HepG2 (cell line): ENCODE data around the gene NKAIN2. TPM values are rescaled to one million over a fixed set of nuclear protein-coding genes. Genes with fewer than 3 reads are reported as not detected.

Experiments used
- ATAC-seq: fragments of 200-7000 bp; cut with Tn5 transposase; 3 replicates; pipeline ENCODE4 v1.9.1; 2020; ENCODE audit warnings: mild to moderate bottlenecking, moderate library complexity
- BruUV-seq: library from RNA; stranded (reverse); fragments of 400-500 nt; replicated peaks from 2 replicates; lab custom pipeline; 2021; lab: Mats Ljungman, UMichigan
- CTCF ChIA-PET: fragments of 300-600 bp; formaldehyde crosslinking; extraction: SDS; loops from one replicate; lab custom pipeline; 2021; ENCODE audit warnings: low total read pairs, inconsistent platforms, low intra/inter-chr PET ratio; lab: Yijun Ruan, JAX
- POLR2A ChIA-PET: fragments of 350-600 bp; sonication (Branson Sonifier 250); formaldehyde crosslinking; loops from one replicate; lab custom pipeline; 2020; ENCODE audit warnings: antibody characterized with exemption, inconsistent platforms; lab: Yijun Ruan, JAX
- DNase-seq: peaks from one replicate; pipeline ENCODE4 v3.0.0-alpha.2; 2015; ENCODE audit warnings: low spot score
- FAIRE-seq: peaks from 3 replicates; lab custom pipeline; 2011; peaks lifted over from hg19 to GRCh38; lab: Jason Lieb, UNC
- H2AFZ ChIP-seq: one replicate; pipeline ENCODE4 v1.6.1; 2011; ENCODE audit warnings: low read length, inconsistent platforms
- H3K27ac ChIP-seq: fragments of 300-600 bp; 3 replicates; pipeline ENCODE4 v1.8.0; 2011; ENCODE audit warnings: mixed run types, mild to moderate bottlenecking, mixed read lengths, low read length, inconsistent platforms; ENCODE audit not compliant: insufficient read depth; ENCODE audit errors: extremely low read length
- H3K27me3 ChIP-seq, 2 experiments: fragments of 200-600 bp in 1 of 2; 2 replicates in 1 of 2; 3 replicates in 1 of 2; pipeline versions ENCODE4 v1.6.0 to v1.8.0; 2011; ENCODE audit warnings: low read length in 2 of 2, mild to moderate bottlenecking in 2 of 2, moderate library complexity in 2 of 2, inconsistent platforms in 1 of 2; ENCODE audit not compliant: insufficient read depth in 2 of 2, control insufficient read depth in 1 of 2
- H3K36me3 ChIP-seq, 2 experiments: fragments of 200-600 bp in 1 of 2; replicated peaks in 1 of 2; 2 replicates in 1 of 2; 3 replicates in 1 of 2; pipeline versions ENCODE4 v1.5.1 to v1.8.0; 2011; ENCODE audit warnings: low read length in 2 of 2, inconsistent platforms in 1 of 2; ENCODE audit not compliant: insufficient read depth in 2 of 2, control insufficient read depth in 1 of 2
- H3K4me1 ChIP-seq: 2 replicates; pipeline ENCODE4 v1.5.1; 2012; ENCODE audit warnings: low read length, inconsistent platforms; ENCODE audit not compliant: insufficient read depth
- H3K4me2 ChIP-seq: 2 replicates; pipeline ENCODE4 v1.6.0; 2011; ENCODE audit warnings: low read depth, low read length, inconsistent platforms
- H3K4me3 ChIP-seq, 3 experiments: fragments of 200-600 bp in 1 of 3; sonication (generic), shearing (Covaris generic) in 1 of 3; replicated peaks in 1 of 3; 2 replicates each; pipeline ENCODE4 v1.5.1; 2011 to 2016; ENCODE audit warnings: low read length in 3 of 3, inconsistent platforms in 2 of 3, low read depth in 2 of 3, mild to moderate bottlenecking in 2 of 3, control low read depth in 1 of 3, mixed read lengths in 1 of 3; ENCODE audit not compliant: insufficient read depth in 1 of 3
- H3K79me2 ChIP-seq: one replicate; pipeline ENCODE4 v1.6.1; 2011; ENCODE audit warnings: low read length, inconsistent platforms; ENCODE audit not compliant: insufficient read depth
- H3K9ac ChIP-seq: 2 replicates; pipeline ENCODE4 v1.6.0; 2011; ENCODE audit warnings: mild to moderate bottlenecking, low read depth, low read length, inconsistent platforms; ENCODE audit not compliant: insufficient read depth
- H3K9me3 ChIP-seq: 2 replicates; pipeline ENCODE4 v1.5.1; 2012; ENCODE audit warnings: mild to moderate bottlenecking, low read length
- H4K20me1 ChIP-seq: 2 replicates; pipeline ENCODE4 v1.6.0; 2011; ENCODE audit warnings: inconsistent platforms, mild to moderate bottlenecking, low read length, moderate library complexity; ENCODE audit not compliant: insufficient read depth
- ATM ChIP-seq: fragments of 450-650 bp; IDR thresholded peaks from 2 replicates; pipeline ENCODE4 v1.7.1; 2017; ENCODE audit warnings: mild to moderate bottlenecking, borderline replicate concordance
- EP300 ChIP-seq, 3 experiments: sonication (generic) in 1 of 3; formaldehyde crosslinking in 1 of 3; IDR thresholded peaks; 2 replicates each; pipeline versions ENCODE4 v1.5.1 to v1.6.1; 2011 to 2020; ENCODE audit warnings: low read depth in 2 of 3, low read length in 2 of 3, borderline replicate concordance in 1 of 3, improper control_type of control experiment in 1 of 3, mild to moderate bottlenecking in 1 of 3, missing genetic modification reagents in 1 of 3, moderate library complexity in 1 of 3
- FOXP1 ChIP-seq, 2 experiments: fragments of 450-650 bp in 1 of 2; IDR thresholded peaks; 2 replicates each; pipeline ENCODE4 v1.6.1; 2017 to 2018; ENCODE audit warnings: antibody characterized with exemption in 1 of 2
- HNF4A ChIP-seq: sonication (generic); formaldehyde crosslinking; IDR thresholded peaks from 2 replicates; pipeline ENCODE4 v1.4.0; 2020; ENCODE audit warnings: missing genetic modification reagents
- KDM1A ChIP-seq: IDR thresholded peaks from 2 replicates; pipeline ENCODE4 v1.6.1; 2016; ENCODE audit warnings: missing compliant biosample characterization
- KDM6A ChIP-seq: IDR thresholded peaks from 2 replicates; pipeline ENCODE4 v1.6.1; 2016; ENCODE audit warnings: low read depth
- MXD3 ChIP-seq: IDR thresholded peaks from 2 replicates; pipeline ENCODE4 v1.6.1; 2016; ENCODE audit warnings: mild to moderate bottlenecking, missing biosample characterization, missing genetic modification reagents
- POLR2AphosphoS2 ChIP-seq: IDR thresholded peaks from 2 replicates; pipeline ENCODE4 v1.6.1; 2011; ENCODE audit warnings: low read depth, low read length, improper control_type of control experiment
- SALL1 ChIP-seq: sonication (generic); formaldehyde crosslinking; IDR thresholded peaks from 2 replicates; pipeline ENCODE4 v1.8.0; 2022; ENCODE audit warnings: mild to moderate bottlenecking, missing genetic modification reagents
- SOX6 ChIP-seq, 2 experiments: fragments of 450-650 bp in 1 of 2; sonication (generic) in 1 of 2; formaldehyde crosslinking in 1 of 2; IDR thresholded peaks; 2 replicates each; pipeline versions ENCODE4 v1.4.0 to v1.6.1; 2017 to 2020; ENCODE audit warnings: antibody characterized with exemption in 1 of 2, mild to moderate bottlenecking in 1 of 2, missing genetic modification reagents in 1 of 2
- TEF ChIP-seq: sonication (generic); formaldehyde crosslinking; IDR thresholded peaks from 2 replicates; pipeline ENCODE4 v1.5.0; 2020; ENCODE audit warnings: missing genetic modification reagents
- TGIF2 ChIP-seq: IDR thresholded peaks from 2 replicates; pipeline ENCODE4 v1.6.1; 2016; ENCODE audit warnings: control low read depth, missing compliant biosample characterization
- U2AF2 ChIP-seq: fragments of 200-400 bp; formaldehyde crosslinking; IDR thresholded peaks from 2 replicates; pipeline ENCODE4 v1.6.1; 2017; ENCODE audit warnings: low read depth, mild to moderate bottlenecking, low read length
- ZKSCAN1 ChIP-seq: fragments of 150-350 bp; IDR thresholded peaks from 2 replicates; pipeline ENCODE4 v1.6.1; 2014; ENCODE audit warnings: low read length
- ZNF709 ChIP-seq: sonication (generic); formaldehyde crosslinking; IDR thresholded peaks from 2 replicates; pipeline ENCODE4 v1.5.0; 2020; ENCODE audit warnings: mild to moderate bottlenecking, missing genetic modification reagents
- WGBS: methylation state at CpG from one replicate; pipeline ENCODE4 v1.1.6; 2017; ENCODE audit warnings: low lambda C conversion rate; 5-methylcytosine and 5-hydroxymethylcytosine counted together
- in situ Hi-C: cut with HindIII; loops from 2 replicates; pipeline ENCODE4 v1.10.0; 2017; ENCODE audit warnings: low pct_unique_long_range_greater_than_20kb; ENCODE audit not compliant: extremely low pct_ligation_motif_present
- intact Hi-C: fragments of 100-400 bp; cut with micrococcal nuclease; formaldehyde crosslinking; loops from one replicate; pipeline ENCODE4 v1.10.0; 2022; ENCODE audit not compliant: unreplicated experiment
- polyA plus RNA-seq, 8 experiments: library from polyadenylated mRNA; depleted of rRNA in 3 of 8; stranded (reverse) in 7 of 8; unstranded in 1 of 8; fragments of >200 nt; fragmentation: Illumina TruSeq in 4 of 8; extraction: Trizol in 4 of 8; gene quantifications; 2 replicates each; pipeline versions ENCODE4 v1.2.1 to v1.2.3, GENCODE V29; 2011 to 2016; ENCODE audit warnings: low read depth in 4 of 8, missing spikeins in 1 of 8, mixed read lengths in 1 of 8; ENCODE audit not compliant: insufficient read depth in 1 of 8
- total RNA-seq, 5 experiments: library from RNA; depleted of rRNA; stranded (reverse); fragments of >200 nt; fragmentation: Illumina TruSeq; extraction: Trizol; gene quantifications; 2 replicates each; pipeline ENCODE4 v1.2.3, GENCODE V29; 2016; ENCODE audit warnings: low read depth in 1 of 5
- TF ChIP-seq, protein P1 (sequence below): IDR thresholded peaks from 2 replicates; pipeline ENCODE4 v1.6.1; 2016; ENCODE audit warnings: low read depth
- TF ChIP-seq, protein P2 (sequence below): sonication (generic); formaldehyde crosslinking; IDR thresholded peaks from 2 replicates; pipeline ENCODE4 v1.9.0; 2021; ENCODE audit warnings: missing genetic modification reagents, borderline replicate concordance

NKAIN2 gene
- total and polyA plus RNA-seq, 2 of the 13 experiments (the other 11 are each of a cell fraction or from before 2014, with no cell fraction given), result not detected

DNA sequence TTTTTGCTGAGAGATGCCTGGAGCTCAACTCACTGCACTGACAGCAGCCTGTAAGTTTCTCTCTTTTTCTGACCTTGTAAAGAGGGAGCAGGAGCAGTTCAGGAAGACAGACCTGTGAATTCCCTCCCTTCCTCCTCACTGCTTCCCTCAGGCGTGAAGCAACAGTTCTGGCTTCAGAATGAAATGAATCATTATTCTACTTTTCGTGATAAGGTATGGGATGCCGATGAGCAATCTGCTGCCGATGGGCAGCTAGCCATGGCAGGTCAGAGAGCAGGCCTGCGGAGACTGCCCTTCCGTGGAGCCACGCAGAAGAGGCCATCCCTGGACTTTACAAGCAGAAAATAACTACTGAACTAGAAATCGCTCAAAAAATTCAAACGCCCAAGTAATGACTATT is 732.1 kb downstream of the NKAIN2 start:
- Histone ChIP-seq H3K36me3 (no peaks in the 10 kb centered on the region), H3K9ac (no peak overlapping the region), H4K20me1 (no peaks in the 10 kb centered on the region), H3K4me3 (no peak overlapping the region), H3K4me1 (no peaks in the 10 kb centered on the region), H3K9me3 (no peaks in the 10 kb centered on the region), H3K27ac (no peak overlapping the region), H3K79me2 (no peaks in the 10 kb centered on the region), H2AFZ (no peak overlapping the region), H3K27me3 (no peaks in the 10 kb centered on the region), H3K4me2 (no peak overlapping the region)
- ChIA-PET CTCF (no interaction called here), POLR2A (no interaction called here)
- no TSS peak for BruUV-seq
- FAIRE-seq (no peak), DNase-seq (no peak), ATAC-seq (no peak)
- in situ Hi-C loops, result no loop called here
- 6% methylated on average over 9 of the region's 9 CpGs for WGBS
- intact Hi-C loops, result no loop called here
- no peak for TF ChIP-seq HNF4A (CRISPR knock-in tag)
- TF ChIP-seq FOXP1 (IDR thresholded peaks at IDR 0.05), result no peak
- no peak for TF ChIP-seq FOXP1 (CRISPR knock-in tag; IDR thresholded peaks at IDR 0.05)
- no peak for TF ChIP-seq POLR2AphosphoS2
- TF ChIP-seq KDM6A (CRISPR knock-in tag), result no peak
- TF ChIP-seq TGIF2 (CRISPR knock-in tag), result no peak
- TF ChIP-seq U2AF2, result no peak
- TF ChIP-seq EP300 (IDR thresholded peaks at IDR 0.05; ENCODE audit: low read depth in 2 of 2, low read length in 2 of 2), result no peak
- no peak for TF ChIP-seq EP300 (CRISPR knock-in tag; IDR thresholded peaks at IDR 0.05; ENCODE audit: borderline replicate concordance)
- TF ChIP-seq ZKSCAN1, result no peak
- no peak for TF ChIP-seq KDM1A (CRISPR knock-in tag)
- no peak for TF ChIP-seq SOX6 (IDR thresholded peaks at IDR 0.05)
- no peak for TF ChIP-seq SOX6 (CRISPR knock-in tag; IDR thresholded peaks at IDR 0.05)
- no peak for TF ChIP-seq ZNF709 (CRISPR knock-in tag)
- TF ChIP-seq, protein P1, sequence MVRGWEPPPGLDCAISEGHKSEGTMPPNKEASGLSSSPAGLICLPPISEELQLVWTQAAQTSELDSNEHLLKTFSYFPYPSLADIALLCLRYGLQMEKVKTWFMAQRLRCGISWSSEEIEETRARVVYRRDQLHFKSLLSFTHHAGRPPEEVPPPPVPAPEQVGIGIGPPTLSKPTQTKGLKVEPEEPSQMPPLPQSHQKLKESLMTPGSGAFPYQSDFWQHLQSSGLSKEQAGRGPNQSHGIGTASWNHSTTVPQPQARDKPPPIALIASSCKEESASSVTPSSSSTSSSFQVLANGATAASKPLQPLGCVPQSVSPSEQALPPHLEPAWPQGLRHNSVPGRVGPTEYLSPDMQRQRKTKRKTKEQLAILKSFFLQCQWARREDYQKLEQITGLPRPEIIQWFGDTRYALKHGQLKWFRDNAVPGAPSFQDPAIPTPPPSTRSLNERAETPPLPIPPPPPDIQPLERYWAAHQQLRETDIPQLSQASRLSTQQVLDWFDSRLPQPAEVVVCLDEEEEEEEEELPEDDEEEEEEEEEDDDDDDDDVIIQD (CRISPR knock-in tag), result no peak
- no peak for TF ChIP-seq SALL1 (CRISPR knock-in tag)
- TF ChIP-seq TEF (CRISPR knock-in tag), result no peak
- TF ChIP-seq, protein P2, sequence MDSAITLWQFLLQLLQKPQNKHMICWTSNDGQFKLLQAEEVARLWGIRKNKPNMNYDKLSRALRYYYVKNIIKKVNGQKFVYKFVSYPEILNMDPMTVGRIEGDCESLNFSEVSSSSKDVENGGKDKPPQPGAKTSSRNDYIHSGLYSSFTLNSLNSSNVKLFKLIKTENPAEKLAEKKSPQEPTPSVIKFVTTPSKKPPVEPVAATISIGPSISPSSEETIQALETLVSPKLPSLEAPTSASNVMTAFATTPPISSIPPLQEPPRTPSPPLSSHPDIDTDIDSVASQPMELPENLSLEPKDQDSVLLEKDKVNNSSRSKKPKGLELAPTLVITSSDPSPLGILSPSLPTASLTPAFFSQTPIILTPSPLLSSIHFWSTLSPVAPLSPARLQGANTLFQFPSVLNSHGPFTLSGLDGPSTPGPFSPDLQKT (CRISPR knock-in tag), result no peak
- TF ChIP-seq ATM, result no peak
- no peak for TF ChIP-seq MXD3 (CRISPR knock-in tag)
